ENCODE data around the gene CEP250. TPM values are rescaled to one million over a fixed set of nuclear protein-coding genes. Genes with fewer than 3 reads are reported as not detected.

Gene CEP250
- total RNA-seq, 4 donors from 2014 or later, result 26.1 to 121 (median 38.3) TPM

- Histone ChIP-seq H3K4me1 (no peaks in the 10 kb centered on the region), H3K27me3 (no peaks in the 10 kb centered on the region), H3K4me3 (no peak overlapping the region)
These were observed 21.1 kb upstream of the CEP250 start for GRCh38 chr20:35434085-35435005.

GRCh38 chr20:35436177-35436573 lies 19.2 kb upstream of the CEP250 start:
- Histone ChIP-seq H3K27me3 (no peaks in the 10 kb centered on the region), H3K27ac (no peak overlapping the region), H3K36me3 (no peaks in the 10 kb centered on the region), H3K9me3 (no peaks in the 10 kb centered on the region), H3K4me3 (no peak overlapping the region), H3K4me1 (no peaks in the 10 kb centered on the region)
- DNase-seq, result no peak
- TF ChIP-seq CTCF (IDR thresholded peaks at IDR 0.05), result no peak
- no peak for TF ChIP-seq POLR2A (IDR thresholded peaks at IDR 0.05)

More at GRCh38 chr20:35434085-35435005, 21.1 kb upstream of the CEP250 start:
- no peak for DNase-seq
- H3K9me3 ChIP-seq, result no peaks in the 10 kb centered on the region
- no peak overlapping the region for H3K27ac ChIP-seq
- TF ChIP-seq CTCF (IDR thresholded peaks at IDR 0.05), result no peak
- no peak for TF ChIP-seq POLR2A (IDR thresholded peaks at IDR 0.05)
- H3K36me3 ChIP-seq, result no peaks in the 10 kb centered on the region

- Histone ChIP-seq H3K4me3 (no peak overlapping the region), H3K27me3 (no peaks in the 10 kb centered on the region), H3K36me3 (no peaks in the 10 kb centered on the region), H3K4me1 (no peaks in the 10 kb centered on the region), H3K9me3 (no peaks in the 10 kb centered on the region), H3K27ac (no peak overlapping the region)
- DNase-seq, result no peak
- TF ChIP-seq CTCF (IDR thresholded peaks at IDR 0.05), result no peak
- TF ChIP-seq POLR2A (IDR thresholded peaks at IDR 0.05), result no peak
These were observed 17.8 kb upstream of the CEP250 start for GRCh38 chr20:35437599-35437998.

- TF ChIP-seq POLR2A (IDR thresholded peaks at IDR 0.05) (no peak), CTCF (IDR thresholded peaks at IDR 0.05) (no peak)
- no peak overlapping the region for H3K27ac ChIP-seq
- H3K36me3 ChIP-seq, result no peaks in the 10 kb centered on the region
- no peak overlapping the region for H3K4me3 ChIP-seq
- no peaks in the 10 kb centered on the region for H3K9me3 ChIP-seq
- no peaks in the 10 kb centered on the region for H3K27me3 ChIP-seq
- no peak for DNase-seq
- H3K4me1 ChIP-seq, result no peaks in the 10 kb centered on the region
These were observed 12.4 kb upstream of the CEP250 start for GRCh38 chr20:35443003-35443402.

- H3K27ac ChIP-seq, result no peak overlapping the region
- no peaks in the 10 kb centered on the region for H3K36me3 ChIP-seq
- no peak for TF ChIP-seq POLR2A (IDR thresholded peaks at IDR 0.05)
- no peak for TF ChIP-seq CTCF (IDR thresholded peaks at IDR 0.05)
- H3K4me3 ChIP-seq, result no peak overlapping the region
- no peaks in the 10 kb centered on the region for H3K27me3 ChIP-seq
- H3K9me3 ChIP-seq, result no peaks in the 10 kb centered on the region
- no peaks in the 10 kb centered on the region for H3K4me1 ChIP-seq
- no peak for DNase-seq
These were observed 11.2 kb upstream of the CEP250 start for GRCh38 chr20:35444226-35444625.

Data from Peyer's patch (tissue), 4 donors.